ENCODE measurements around the gene ALKBH6.
"Not testable (repeated sequence)": the region's sequence is repeated elsewhere in the genome, so short reads cannot be mapped to it uniquely, and the experiment has no call there.

Gene ALKBH6

DNA sequence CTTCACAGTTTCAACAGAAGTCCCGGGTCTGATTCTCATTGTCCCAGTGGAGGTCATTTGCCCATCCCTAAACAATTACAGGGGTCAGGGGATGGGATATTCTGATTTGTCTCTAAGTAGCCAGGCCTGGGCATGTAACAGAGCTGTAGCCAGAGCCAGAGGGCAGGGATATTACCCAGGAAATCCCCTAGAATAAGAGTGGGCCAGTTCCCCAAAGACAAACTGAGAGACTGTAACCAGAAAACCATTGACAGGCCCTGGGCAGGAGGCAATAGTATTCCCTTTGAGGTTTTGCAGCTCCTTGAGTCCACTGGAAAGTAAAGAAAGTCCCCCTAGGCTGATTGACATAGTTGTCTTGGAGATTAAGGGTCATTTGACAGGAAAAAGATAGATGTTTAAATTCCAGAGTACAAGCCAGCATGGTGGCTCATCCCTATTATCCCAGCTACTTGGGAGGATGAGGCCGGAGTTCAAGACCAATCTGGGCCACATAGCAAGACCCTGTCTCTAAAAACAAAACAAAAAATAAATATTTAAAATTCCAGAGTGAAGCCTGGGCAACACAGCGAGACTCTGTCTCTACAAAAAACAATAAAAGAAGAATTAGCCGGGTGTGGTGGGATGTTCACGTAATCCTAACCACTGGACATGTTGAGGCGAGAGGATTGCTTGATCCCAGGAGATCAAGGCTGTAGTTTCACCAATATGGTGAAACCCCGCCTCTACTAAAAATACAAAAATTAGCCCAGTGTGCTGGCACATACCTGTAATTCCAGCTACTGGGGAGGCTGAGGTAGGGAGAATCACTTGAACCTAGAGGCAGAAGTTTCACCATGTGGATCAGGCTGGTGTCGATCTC, 20.9 kb downstream of the ALKBH6 start:
- DNase-seq: no peak

DNA sequence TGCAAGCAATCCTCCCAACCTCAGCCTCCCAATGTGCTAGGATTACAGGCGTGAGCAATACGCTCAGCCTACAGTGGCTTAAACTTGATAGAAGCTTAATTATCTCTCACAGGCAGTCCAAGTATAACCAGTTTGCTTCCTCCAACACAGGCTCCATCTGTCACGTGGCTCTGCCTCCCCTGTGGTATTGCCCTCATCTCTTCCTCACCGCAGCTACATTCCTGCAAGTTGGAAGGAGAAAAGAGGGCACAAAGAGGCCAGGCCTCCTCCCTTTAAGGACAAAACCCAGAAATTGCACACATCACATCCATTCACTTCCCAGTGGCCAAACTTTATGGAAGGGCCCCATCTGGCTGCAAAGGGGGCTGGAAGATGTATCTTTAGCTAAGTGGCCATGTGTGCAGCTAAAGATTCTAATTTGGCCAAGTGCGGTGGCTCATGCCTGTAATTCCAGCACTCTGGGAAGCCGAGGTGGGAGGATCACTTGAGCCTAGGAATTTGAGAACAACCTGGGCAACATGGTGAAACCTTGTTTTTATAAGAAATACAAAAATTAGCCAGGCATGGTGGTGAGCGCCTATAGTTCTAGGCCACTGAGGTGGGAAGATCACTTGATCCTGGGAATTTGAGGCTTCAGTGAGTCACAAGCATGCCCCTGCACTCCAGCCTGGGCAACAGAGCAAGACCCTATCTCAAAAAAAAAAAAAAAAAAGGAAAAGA, 22.1 kb downstream of the ALKBH6 start:
- no peak for DNase-seq

DNA sequence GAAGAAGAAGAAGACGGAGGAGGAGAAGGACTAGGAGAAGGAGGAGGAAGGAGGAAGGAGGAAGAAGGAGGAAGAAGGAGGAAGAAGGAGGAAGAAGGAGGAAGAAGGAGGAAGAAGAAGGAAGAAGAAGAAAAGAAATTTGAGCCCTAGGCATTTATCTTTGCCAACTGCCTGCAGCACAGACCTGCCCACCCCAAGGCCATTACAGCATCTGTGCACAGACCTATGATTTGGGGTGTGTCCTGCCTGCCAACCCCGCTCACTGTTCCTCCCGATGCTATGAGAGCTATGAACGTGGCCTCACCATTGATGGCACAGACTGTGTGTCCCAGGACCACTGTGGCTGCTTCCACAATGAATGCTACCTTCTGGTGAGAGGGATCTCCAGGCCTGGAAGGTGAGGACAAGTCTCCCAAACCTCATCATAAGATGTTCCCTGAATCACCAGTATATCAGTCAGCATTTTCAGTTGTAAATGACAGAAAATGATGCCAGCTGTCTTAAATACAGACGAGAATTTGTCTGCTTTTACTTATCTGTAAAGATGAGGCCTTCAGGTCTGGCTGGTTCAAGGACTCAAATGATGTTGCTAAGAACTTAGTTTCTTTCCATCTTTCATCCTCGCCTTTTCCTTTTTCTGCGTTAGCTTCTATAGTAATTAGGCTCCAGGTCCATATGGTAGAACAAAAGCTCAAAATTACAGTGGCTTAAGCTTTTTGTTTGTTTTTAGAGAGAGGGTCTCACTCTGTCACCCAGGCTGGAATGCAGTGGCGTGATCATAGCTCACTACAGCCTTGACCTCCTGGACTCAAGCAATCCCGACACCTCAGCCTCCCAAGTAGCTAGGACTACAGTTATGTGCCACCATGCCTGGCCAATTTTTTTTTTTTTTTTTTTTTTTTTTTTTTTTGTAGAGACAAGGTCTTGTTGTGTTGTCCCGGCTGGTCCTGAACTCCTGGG, 23.0 kb downstream of the ALKBH6 start:
- no peak for DNase-seq

DNA sequence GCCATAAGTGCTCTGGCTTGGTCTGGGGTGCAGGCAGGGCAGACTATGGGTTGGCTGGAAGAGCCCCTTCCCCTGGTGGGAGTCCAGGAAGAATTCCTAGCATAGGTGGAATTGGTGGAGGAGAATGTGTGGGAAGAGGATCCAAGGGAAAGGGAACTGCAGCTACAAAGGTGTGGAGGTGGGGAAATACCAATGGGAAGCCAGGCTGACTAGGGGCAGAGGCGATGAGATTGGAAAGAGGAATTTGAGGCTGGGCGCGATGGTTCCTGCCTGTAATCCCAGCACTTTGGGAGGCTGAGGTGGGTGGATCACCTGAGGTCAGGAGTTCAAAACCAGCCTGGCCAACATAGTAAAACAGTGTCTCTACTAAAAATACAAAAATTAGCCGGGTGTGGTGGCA, 23.9 kb downstream of the ALKBH6 start:
- DNase-seq: no peak

DNA sequence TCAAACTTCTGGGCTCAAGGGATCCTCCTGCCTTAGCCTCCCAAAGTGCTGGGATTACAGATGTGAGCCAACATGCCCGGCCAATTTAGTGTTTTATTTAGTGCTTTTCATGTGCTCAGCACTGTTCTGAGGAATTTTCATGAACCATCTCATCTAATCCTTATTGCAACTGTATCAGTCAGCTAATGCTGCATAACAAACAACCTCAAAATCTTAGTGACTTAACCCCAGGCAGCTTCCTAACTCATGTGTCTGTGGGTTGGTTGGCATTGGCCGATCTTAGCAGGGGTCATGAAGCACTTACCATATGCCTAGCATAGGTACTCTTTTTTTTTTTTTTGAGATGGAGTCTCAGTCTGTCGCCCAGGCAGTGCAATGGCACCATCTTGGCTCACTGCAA, 25.2 kb downstream of the ALKBH6 start:
- DNase-seq: no peak

DNA sequence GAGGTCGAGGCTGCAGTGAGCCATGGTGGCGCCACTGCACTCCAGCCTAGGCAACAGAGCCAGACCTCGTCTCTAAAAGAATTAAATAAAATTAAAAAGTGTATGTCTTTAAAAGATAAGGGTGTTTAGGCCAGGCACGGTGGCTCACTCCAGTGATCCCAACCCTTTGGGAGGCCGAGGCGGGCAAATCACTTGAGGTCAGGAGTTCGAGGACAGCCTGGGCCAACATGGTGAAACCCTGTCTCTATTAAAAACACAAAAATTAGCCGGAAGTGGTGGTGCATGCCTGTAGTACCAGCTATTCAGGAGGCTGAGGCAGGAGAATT, 26.5 kb downstream of the ALKBH6 start:
- DNase-seq: no peak

DNA sequence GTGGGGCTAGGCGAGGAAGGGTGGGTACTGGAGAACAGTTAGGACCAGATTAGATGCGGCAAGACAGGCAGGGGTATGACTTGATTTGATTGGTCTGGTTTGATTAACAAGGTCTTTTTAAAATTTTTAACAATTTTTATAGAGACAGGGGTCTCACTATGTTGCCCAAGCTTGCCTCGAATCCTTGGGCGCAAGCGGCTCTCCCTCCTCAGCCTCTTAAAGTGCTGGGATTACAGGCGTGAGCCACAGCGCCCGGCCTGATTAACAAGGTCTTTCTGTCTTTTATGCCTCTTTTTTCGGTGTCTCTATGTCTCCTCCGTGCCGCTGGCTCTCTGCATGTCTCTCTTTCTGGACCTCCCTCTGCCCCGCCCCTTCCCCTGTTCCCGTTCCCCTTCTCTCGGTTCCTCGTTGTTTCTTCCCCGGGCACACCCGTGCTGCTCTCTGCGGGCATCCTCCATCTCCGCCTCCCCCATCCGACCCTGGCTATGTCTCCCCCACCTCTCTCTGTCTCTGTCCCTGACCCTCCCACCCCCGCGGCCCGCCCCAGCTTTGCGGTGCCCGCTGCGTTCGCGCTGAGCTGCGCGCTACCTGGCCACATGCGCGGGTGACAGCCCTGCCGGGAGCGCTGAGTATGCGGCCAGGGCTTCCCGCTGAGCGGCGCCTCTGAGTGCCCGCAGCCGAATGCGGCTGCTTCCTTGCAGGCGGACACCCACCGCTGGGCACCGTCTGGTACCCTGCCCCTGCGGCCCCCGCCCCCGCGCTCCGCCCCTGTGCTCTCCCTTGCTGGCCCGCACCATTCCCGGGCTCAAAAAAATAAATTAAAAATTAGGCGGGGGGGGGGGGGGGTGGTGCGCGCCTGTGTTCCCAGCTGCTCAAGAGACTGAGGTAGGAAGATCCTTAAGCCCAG, 27.1 kb downstream of the ALKBH6 start:
- DNase-seq: no peak

DNA sequence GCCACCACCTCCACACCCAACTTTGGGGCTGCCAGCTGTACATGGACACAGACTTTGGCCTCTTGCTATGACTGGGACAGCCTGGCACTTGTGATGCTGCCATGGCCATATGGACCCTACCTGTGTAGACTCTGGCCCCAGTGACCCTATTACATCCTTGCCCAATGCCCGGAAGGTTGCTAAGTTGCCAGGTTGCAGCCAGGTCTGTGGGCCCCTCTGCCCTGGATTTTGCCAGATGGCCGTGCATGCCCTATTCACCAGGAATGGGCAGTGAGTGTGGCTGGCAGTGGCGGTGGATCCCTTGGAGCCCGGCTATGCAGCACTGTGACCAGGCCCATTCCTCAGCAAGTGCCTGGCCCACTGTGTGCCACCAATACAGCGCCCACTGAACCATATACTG, 27.9 kb downstream of the ALKBH6 start:
- DNase-seq: no peak

DNA sequence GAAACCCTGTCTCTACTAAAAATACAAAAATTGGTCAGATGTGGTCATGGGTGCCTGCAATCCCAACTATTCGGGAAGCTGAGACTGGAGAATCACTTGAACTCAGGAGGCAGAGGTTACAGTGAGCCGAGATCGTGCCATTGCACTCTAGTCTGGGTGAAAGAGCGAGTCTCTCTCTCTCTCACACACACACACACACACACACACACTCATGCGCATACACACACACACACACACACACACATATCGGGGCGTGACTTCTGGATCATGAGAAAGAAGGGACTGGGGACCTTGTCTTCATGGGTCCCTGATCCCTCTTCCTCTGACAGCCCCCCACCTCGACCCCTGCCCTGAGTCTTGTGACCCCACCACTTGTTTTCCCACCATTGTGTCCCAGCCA, 30.8 kb downstream of the ALKBH6 start:
- no peak for DNase-seq

DNA sequence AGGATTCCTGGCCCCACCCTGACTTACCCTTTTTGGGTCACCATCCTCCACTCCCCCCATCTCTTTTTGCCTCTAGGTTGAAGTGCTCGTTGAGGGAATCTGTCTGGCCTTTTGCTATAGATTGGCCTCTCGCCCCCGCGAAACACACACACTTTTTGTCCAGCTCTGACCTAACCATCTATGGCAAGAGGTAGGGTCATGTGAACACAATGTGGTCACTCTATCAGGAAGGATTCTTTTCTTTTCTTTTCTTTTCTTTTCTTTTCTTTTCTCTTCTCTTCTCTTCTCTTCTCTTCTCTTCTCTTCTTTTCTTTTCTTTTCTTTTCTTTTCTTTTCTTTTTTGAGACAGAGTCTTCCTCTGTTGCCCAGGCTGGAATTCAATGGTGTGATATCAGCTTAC, 33.0 kb downstream of the ALKBH6 start:
- DNase-seq: not testable (repeated sequence)

DNA sequence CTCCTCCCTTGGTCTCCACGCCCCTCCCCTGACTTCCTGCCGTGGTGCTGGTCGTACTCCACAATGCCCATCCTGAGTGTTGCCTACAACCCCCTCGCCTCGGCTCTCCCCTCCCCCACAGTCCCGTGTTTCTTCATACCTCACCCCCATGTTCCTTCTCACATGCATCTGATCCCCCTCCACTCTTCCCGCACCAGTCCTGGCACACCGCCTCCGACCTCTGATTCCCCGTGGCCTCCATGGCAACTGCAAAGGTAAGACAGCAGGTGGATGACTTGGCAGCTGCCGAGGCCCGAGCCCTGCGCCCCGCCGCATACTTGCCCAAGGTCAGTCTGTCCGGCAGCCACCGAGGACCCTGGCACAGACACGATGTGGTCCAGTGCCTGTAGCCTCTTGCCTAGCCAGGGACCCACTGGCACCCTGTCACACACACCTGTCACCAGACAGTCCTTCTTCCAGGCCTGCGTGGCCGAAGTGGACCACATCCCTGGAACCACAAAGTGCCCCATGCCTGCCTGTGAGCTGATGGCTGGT, 35.1 kb downstream of the ALKBH6 start:
- DNase-seq: no peak

DNA sequence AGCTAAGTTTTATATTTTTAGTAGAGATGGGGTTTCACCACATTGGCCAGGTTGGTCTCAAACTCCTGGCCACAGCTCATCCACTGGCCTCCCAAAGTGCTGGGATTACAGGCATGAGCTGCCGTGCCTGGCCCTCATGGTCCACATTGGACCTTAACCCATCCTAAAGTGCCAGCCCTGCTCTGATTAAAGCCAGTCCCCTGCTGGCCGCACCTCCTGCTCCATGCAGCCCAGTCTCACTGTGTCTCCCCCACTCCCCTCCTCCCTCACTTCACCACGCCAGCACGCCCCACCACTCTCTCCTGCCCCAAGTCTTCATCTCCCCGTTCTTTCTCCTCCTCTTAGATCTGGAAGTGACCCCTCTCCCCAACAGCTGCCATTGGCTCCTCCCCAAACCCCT, 35.7 kb downstream of the ALKBH6 start:
- DNase-seq: no peak

DNA sequence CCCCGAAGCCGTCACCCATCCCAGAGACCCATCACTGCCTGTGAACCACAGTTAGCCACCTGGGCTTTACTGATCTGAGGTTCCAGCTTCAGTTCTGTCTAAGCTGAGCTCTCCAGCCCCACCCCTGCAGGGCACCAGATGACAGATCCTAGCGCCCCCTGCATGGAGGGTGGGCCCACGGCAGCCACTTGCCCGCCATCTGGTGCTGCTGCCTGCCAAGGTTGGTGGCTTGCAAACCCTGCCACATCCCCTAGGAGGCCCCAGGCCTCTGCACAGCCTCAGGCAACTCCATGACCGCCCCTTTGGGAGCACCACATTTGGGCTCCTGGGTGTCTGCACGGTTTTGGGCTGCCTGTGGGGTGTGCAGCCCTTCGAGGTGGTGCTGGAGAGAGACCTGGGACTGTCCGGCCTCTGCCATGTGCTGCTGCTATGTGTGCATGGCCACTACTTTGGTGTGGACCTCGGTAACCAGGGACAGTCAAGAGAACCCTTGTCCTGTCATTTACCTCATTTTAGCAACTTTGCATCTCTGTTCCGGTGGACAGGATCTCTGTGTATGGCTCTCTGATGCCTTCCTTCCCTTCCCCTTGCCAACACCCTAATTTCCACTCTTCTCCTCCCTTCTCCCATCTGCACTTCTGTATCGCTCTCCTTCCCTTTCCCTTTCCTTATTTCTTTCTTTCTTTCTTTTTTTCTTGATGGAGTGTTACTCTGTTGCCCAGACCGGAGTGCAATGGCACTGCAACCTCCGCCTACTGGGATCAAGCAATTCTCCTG, 36.4 kb downstream of the ALKBH6 start:
- no peak for DNase-seq

DNA sequence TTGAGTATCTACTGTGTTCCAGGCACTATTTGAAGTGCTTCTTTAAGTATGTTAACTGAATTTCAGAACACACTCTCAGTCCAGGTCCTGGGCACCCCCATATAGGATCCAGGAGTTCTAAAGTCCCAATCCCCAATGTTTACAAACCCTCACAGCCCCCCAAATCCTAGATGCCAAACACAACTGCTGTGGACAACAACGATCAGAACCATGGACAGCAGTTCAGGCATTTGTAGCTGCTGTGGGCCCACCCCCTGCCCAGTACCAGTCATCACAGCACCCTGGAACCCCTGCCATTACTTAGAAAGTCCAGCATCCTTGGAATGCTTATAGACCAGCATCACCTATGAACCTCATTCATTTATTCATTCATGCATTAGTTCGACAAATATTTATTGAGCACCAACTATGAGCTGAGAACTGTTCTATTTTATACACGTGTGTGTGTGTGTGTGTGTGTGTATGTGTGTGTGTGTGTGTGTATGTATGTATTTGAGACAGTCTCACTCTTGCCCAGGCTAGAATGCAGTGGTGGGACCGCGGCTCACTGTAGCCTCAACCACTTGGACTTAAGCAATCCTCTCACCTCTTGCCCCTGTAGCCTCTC, 38.3 kb downstream of the ALKBH6 start:
- no peak for DNase-seq

DNA sequence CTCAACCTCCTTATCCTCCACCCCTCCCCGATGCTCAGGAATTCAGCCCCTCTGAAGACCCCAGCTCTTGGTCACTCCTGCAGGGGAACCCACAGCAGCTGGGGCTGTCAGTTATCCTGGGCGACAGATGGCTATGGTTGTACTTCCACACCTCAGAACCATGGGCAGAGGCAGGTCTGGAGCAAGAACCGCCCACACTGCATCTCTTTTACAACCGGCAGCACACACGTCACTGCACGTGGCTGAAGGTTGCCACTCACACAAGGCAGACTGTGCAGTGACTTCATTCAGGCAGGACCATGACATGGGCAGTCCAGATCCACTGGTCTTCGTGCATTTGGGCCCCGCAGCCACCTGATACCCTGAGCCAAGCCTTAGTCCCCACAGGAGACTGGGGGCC, 40.5 kb downstream of the ALKBH6 start:
- no peak for DNase-seq

DNA sequence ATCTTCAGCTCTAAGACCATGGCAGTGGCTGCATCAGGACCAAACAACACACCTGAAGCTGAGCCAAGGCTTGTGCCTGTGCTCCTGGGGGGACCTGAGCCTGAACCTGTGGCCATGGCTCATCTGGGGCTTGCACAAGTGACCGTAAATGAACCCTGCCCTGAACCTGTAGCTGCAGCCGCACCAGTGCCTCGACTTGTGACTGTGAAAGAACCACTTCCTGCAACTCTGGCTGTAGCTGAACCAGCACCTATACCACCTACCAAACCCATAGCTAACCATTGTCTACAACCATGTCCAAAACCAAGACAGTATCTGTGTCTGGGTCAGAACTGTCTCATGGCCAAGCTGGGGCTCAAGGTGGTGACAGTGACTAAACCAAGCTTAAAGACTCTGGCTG, 47.2 kb downstream of the ALKBH6 start:
- DNase-seq: no peak

DNA sequence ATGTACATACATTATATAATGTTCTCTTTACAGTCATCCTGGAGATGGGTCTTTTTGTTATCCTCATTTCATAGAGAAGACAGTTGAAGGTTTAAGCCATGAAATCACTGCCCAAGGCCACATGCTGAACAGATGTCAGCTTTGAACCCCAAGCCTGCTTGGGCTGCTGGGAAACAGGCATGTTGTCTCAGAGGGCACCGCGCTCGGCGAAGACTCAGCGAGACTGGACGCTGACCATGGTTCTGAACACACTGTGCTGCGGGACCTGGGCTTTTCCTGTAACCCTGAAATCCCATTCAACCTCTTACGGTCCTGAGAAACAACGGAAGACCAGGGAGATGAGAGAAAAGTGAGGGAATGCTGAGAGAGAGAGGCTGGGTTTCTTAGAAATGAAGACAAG, 50.5 kb downstream of the ALKBH6 start:
- no peak for DNase-seq

DNA sequence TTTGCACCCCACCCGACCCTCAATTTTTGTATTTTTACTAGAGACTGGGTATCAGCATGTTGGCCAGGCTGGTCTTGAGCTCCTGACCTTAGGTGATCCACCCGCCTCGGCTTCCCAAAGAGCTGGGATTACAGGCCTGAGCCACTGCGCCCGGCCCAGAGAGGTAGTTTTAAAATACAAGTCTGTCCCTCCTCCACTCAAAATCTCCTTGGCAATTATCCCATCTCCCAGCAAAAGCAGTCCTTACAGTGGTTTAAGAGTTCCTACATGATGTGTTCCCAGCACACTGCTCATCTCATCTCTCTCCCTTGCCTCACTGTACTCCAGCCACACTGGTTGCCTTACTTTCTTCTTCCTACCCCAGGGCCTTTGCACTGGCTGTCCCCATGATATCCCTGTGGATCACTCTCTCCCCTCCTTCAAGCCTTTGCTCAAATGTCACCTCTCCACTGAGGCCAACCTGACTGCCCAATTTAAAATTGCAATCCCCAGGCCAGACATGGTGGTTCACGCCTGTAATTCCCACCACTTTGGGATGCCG, 53.5 kb downstream of the ALKBH6 start:
- no peak for DNase-seq

DNA sequence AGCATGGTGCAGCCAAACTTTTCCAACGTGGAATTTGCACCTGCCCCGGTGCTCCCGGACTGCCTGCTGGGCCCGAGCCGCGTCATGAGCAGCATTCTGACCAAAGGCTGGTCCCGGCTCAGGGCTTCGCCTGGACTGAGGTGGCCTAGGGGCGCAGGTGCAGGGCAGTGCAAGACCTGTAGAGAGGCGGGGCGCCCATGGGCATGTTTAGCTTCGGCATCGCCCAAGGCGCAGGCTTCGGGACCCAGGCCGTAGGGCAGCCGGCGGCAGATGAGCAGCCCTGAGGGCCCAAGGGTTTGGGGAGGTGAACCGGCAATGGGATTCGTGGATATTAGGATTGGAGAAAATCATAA, 54.1 kb downstream of the ALKBH6 start:
- DNase-seq: no peak
